HG02885 (cell line): ENCODE results near the gene KREMEN1.
"Not testable (repeated sequence)": the region's sequence is repeated elsewhere in the genome, so short reads cannot be mapped to it uniquely, and the experiment has no call there.

Experiments
- ATAC-seq: cut with Tn5 transposase; IDR thresholded peaks from one replicate; pipeline ENCODE4 v1.9.1; 2021; ENCODE audit warnings: mild to moderate bottlenecking; ENCODE audit not compliant: unreplicated experiment, poor library complexity

The KREMEN1 gene

GRCh38 chr22:29074276-29074772 lies 1.5 kb downstream of the KREMEN1 start:
- ATAC-seq, result no peak

GRCh38 chr22:29078036-29078868 lies 5.4 kb downstream of the KREMEN1 start:
- no peak for ATAC-seq

- no peak for ATAC-seq
These were observed 6.0 kb downstream of the KREMEN1 start for GRCh38 chr22:29078869-29079207.

GRCh38 chr22:29079218-29079901 lies 6.5 kb downstream of the KREMEN1 start:
- no peak for ATAC-seq

- ATAC-seq, result no peak
These were observed 7.5 kb downstream of the KREMEN1 start for GRCh38 chr22:29080106-29080975.

- no peak for ATAC-seq
These were observed 8.8 kb downstream of the KREMEN1 start for GRCh38 chr22:29081517-29082236.

GRCh38 chr22:29082826-29083545 lies 10.2 kb downstream of the KREMEN1 start:
- ATAC-seq, result no peak

GRCh38 chr22:29083576-29083932 lies 10.7 kb downstream of the KREMEN1 start:
- ATAC-seq, result not testable (repeated sequence)

GRCh38 chr22:29083933-29084591 lies 11.2 kb downstream of the KREMEN1 start:
- ATAC-seq, result no peak

GRCh38 chr22:29087012-29087411 lies 14.2 kb downstream of the KREMEN1 start:
- ATAC-seq, result no peak

- no peak for ATAC-seq
These were observed 16.0 kb downstream of the KREMEN1 start for GRCh38 chr22:29088809-29089208.

- ATAC-seq, result no peak
These were observed 16.7 kb downstream of the KREMEN1 start for GRCh38 chr22:29089507-29089906.

- no peak for ATAC-seq
These were observed 17.2 kb downstream of the KREMEN1 start for GRCh38 chr22:29090039-29090438.

GRCh38 chr22:29092243-29092642 lies 19.4 kb downstream of the KREMEN1 start:
- ATAC-seq, result no peak

GRCh38 chr22:29093030-29093429 lies 20.2 kb downstream of the KREMEN1 start:
- no peak for ATAC-seq

- no peak for ATAC-seq
These were observed 20.9 kb downstream of the KREMEN1 start for GRCh38 chr22:29093501-29094300.

GRCh38 chr22:29095459-29095858 lies 22.6 kb downstream of the KREMEN1 start:
- ATAC-seq, result no peak
